ENCODE measurements around the gene LIN9. TPM values are rescaled to one million over a fixed set of nuclear protein-coding genes. Genes with fewer than 3 reads are reported as not detected.

Gene LIN9
- total and polyA plus RNA-seq, 2 donors from 2014 or later, result 0.73 to 2.7 TPM

- Histone ChIP-seq H3K27me3 (ENCODE audit: control insufficient read depth, insufficient read depth, low read length) (no peaks in the 10 kb centered on the region), H3K9ac (ENCODE audit: low read length in 3 of 3) (no peak overlapping the region), H3K27ac (ENCODE audit: low read depth in 2 of 2, low read length in 2 of 2) (no peak overlapping the region), H3K36me3 (ENCODE audit: control insufficient read depth in 2 of 3, insufficient read depth in 3 of 3, low read length in 3 of 3) (no peaks in the 10 kb centered on the region), H3K4me1 (ENCODE audit: control insufficient read depth in 2 of 3, insufficient read depth in 2 of 3, low read depth in 1 of 3, low read length in 3 of 3) (no peaks in the 10 kb centered on the region), H3K9me3 (ENCODE audit: control insufficient read depth in 2 of 3, insufficient read depth in 1 of 3, low read length in 3 of 3) (no peaks in the 10 kb centered on the region), H3K4me3 (ENCODE audit: low read length in 3 of 3) (no peak overlapping the region)
- TF ChIP-seq, protein P1, sequence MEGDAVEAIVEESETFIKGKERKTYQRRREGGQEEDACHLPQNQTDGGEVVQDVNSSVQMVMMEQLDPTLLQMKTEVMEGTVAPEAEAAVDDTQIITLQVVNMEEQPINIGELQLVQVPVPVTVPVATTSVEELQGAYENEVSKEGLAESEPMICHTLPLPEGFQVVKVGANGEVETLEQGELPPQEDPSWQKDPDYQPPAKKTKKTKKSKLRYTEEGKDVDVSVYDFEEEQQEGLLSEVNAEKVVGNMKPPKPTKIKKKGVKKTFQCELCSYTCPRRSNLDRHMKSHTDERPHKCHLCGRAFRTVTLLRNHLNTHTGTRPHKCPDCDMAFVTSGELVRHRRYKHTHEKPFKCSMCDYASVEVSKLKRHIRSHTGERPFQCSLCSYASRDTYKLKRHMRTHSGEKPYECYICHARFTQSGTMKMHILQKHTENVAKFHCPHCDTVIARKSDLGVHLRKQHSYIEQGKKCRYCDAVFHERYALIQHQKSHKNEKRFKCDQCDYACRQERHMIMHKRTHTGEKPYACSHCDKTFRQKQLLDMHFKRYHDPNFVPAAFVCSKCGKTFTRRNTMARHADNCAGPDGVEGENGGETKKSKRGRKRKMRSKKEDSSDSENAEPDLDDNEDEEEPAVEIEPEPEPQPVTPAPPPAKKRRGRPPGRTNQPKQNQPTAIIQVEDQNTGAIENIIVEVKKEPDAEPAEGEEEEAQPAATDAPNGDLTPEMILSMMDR (IDR thresholded peaks at IDR 0.05; ENCODE audit: borderline replicate concordance, extremely low read depth, insufficient read depth), result no peak
- intact Hi-C loops (cut with DNase I), result no loop called here
- DNase-seq, result no peak
- no peak for FAIRE-seq
These were observed 72.1 kb downstream of the LIN9 start for GRCh38 chr1:226236826-226237225.

DNA sequence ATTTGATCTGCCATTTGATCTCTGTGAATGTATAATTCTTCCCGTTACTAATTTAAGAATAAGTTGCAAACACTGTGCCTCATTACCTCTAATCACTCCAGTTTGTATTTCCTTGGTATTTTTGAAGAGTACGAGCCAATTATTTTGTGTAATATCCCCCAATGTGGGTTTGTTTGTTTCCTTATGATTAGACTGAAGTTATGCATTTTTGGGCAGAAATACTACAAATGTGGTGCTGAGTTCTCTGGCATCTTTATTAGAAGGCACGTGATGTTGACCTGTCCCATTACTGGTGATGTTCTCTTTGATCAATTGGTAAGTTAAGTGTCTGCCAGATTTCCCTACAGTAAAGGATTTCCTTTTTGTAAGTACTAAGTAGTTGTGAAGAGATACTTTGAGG lies 75.2 kb downstream of the LIN9 start:
- no peaks in the 10 kb centered on the region for H3K36me3 ChIP-seq (ENCODE audit: control insufficient read depth in 2 of 3, insufficient read depth in 3 of 3, low read length in 3 of 3)
- no peaks in the 10 kb centered on the region for H3K27me3 ChIP-seq (ENCODE audit: control insufficient read depth, insufficient read depth, low read length)
- no peak overlapping the region for H3K27ac ChIP-seq (ENCODE audit: low read depth in 2 of 2, low read length in 2 of 2)
- intact Hi-C loops (cut with DNase I), result no loop called here
- H3K9me3 ChIP-seq (ENCODE audit: control insufficient read depth in 2 of 3, insufficient read depth in 1 of 3, low read length in 3 of 3), result no peaks in the 10 kb centered on the region
- TF ChIP-seq, protein P1 (IDR thresholded peaks at IDR 0.05; ENCODE audit: borderline replicate concordance, extremely low read depth, insufficient read depth), result no peak
- H3K4me3 ChIP-seq (ENCODE audit: low read length in 3 of 3), result no peak overlapping the region
- DNase-seq, result no peak
- FAIRE-seq, result no peak
- H3K4me1 ChIP-seq (ENCODE audit: control insufficient read depth in 2 of 3, insufficient read depth in 2 of 3, low read depth in 1 of 3, low read length in 3 of 3), result no peaks in the 10 kb centered on the region
- H3K9ac ChIP-seq (ENCODE audit: low read length in 3 of 3), result no peak overlapping the region

- no peak overlapping the region for H3K4me3 ChIP-seq (ENCODE audit: low read length in 3 of 3)
- no peaks in the 10 kb centered on the region for H3K27me3 ChIP-seq (ENCODE audit: control insufficient read depth, insufficient read depth, low read length)
- intact Hi-C loops (cut with DNase I), result no loop called here
- FAIRE-seq (no peak), DNase-seq (no peak)
- H3K36me3 ChIP-seq (ENCODE audit: control insufficient read depth in 2 of 3, insufficient read depth in 3 of 3, low read length in 3 of 3), result no peaks in the 10 kb centered on the region
- no peaks in the 10 kb centered on the region for H3K9me3 ChIP-seq (ENCODE audit: control insufficient read depth in 2 of 3, insufficient read depth in 1 of 3, low read length in 3 of 3)
- no peaks in the 10 kb centered on the region for H3K4me1 ChIP-seq (ENCODE audit: control insufficient read depth in 2 of 3, insufficient read depth in 2 of 3, low read depth in 1 of 3, low read length in 3 of 3)
- H3K27ac ChIP-seq (ENCODE audit: low read depth in 2 of 2, low read length in 2 of 2), result no peak overlapping the region
- no peak overlapping the region for H3K9ac ChIP-seq (ENCODE audit: low read length in 3 of 3)
- TF ChIP-seq, protein P1 (IDR thresholded peaks at IDR 0.05; ENCODE audit: borderline replicate concordance, extremely low read depth, insufficient read depth), result no peak
These were observed 75.7 kb downstream of the LIN9 start for GRCh38 chr1:226233293-226233692.

GRCh38 chr1:226226601-226227000 lies 82.4 kb downstream of the LIN9 start:
- Histone ChIP-seq H3K36me3 (ENCODE audit: control insufficient read depth in 2 of 3, insufficient read depth in 3 of 3, low read length in 3 of 3) (no peaks in the 10 kb centered on the region), H3K9me3 (ENCODE audit: control insufficient read depth in 2 of 3, insufficient read depth in 1 of 3, low read length in 3 of 3) (no peaks in the 10 kb centered on the region), H3K4me1 (ENCODE audit: control insufficient read depth in 2 of 3, insufficient read depth in 2 of 3, low read depth in 1 of 3, low read length in 3 of 3) (no peaks in the 10 kb centered on the region), H3K27ac (ENCODE audit: low read depth in 2 of 2, low read length in 2 of 2) (no peak overlapping the region), H3K27me3 (ENCODE audit: control insufficient read depth, insufficient read depth, low read length) (peaks cover 5% of the 10 kb centered on the region), H3K9ac (ENCODE audit: low read length in 3 of 3) (no peak overlapping the region), H3K4me3 (ENCODE audit: low read length in 3 of 3) (no peak overlapping the region)
- TF ChIP-seq, protein P1 (IDR thresholded peaks at IDR 0.05; ENCODE audit: borderline replicate concordance, extremely low read depth, insufficient read depth), result no peak
- DNase-seq (no peak), FAIRE-seq (no peak)
- intact Hi-C loops (cut with DNase I), result no loop called here
